T-helper 2 cell treated with Interferon-gamma antibody and Interleukin-4, amounts not matched to agents 100 ng/mL and 5 ng/mL, for 36 hours (primary cell): ENCODE data around the gene L3HYPDH. TPM values are rescaled to one million over a fixed set of nuclear protein-coding genes. Genes with fewer than 3 reads are reported as not detected.

Experiments
- intact Hi-C: fragments of 100-400 bp; cut with micrococcal nuclease; formaldehyde crosslinking; loops from one replicate; pipeline ENCODE4 v1.15.1; 2023
- total RNA-seq: library from RNA; stranded (reverse); gene quantifications from 2 replicates; pipeline ENCODE4 v1.2.3, GENCODE V29; 2022

Gene L3HYPDH
- total RNA-seq, result 12.4 and 15.2 TPM in 2 replicates

GRCh38 chr14:59483819-59484638, at the start of gene L3HYPDH, which contains the start of gene JKAMP:
Gene L3HYPDH, minus strand, starts transcription at chr14:59484408. Its CDS starts 92 bp downstream, at chr14:59484316.
Gene JKAMP, plus strand, starts transcription at chr14:59484517. Its CDS starts 73 bp downstream, at chr14:59484590.
- intact Hi-C loops, result loop anchor here (1.0 to 10.0 kb wide), 11 partner anchors 19 to 1801 kb away; partner anchors contain the start of genes ARID4A, CCDC175, DAAM1 and DACT1

GRCh38 chr14:59532419-59532818, 48.2 kb upstream of the L3HYPDH start:
- intact Hi-C loops, result no loop called here

- intact Hi-C loops, result no loop called here
Measured at GRCh38 chr14:59530349-59530748, 46.1 kb upstream of the L3HYPDH start.

GRCh38 chr14:59529189-59529588, 45.0 kb upstream of the L3HYPDH start:
- intact Hi-C loops, result no loop called here

GRCh38 chr14:59520224-59520623, 36.0 kb upstream of the L3HYPDH start:
- intact Hi-C loops, result no loop called here

- intact Hi-C loops, result loop anchor here (1.0 kb wide), 1 partner anchor 64 kb away; the partner anchor contains the start of gene CCDC175
Measured at GRCh38 chr14:59511916-59512575, 27.8 kb upstream of the L3HYPDH start.

- intact Hi-C loops, result no loop called here
Measured at GRCh38 chr14:59510966-59511365, 26.8 kb upstream of the L3HYPDH start.

GRCh38 chr14:59510001-59510400, 25.8 kb upstream of the L3HYPDH start:
- intact Hi-C loops, result no loop called here

- intact Hi-C loops, result loop anchor here (10.0 kb wide), 1 partner anchor 676 kb away; no protein-coding TSS in a partner anchor
Measured at GRCh38 chr14:59509101-59509500, 24.9 kb upstream of the L3HYPDH start.

GRCh38 chr14:59507752-59508103, 23.5 kb upstream of the L3HYPDH start:
- intact Hi-C loops, result loop anchor here (2.0 to 10.0 kb wide), 2 partner anchors 69 to 677 kb away; partner anchors contain the start of gene CCDC175

GRCh38 chr14:59507063-59507751, 23.0 kb upstream of the L3HYPDH start:
- intact Hi-C loops, result loop anchor here (2.0 to 10.0 kb wide), 2 partner anchors 70 to 678 kb away; partner anchors contain the start of gene CCDC175

- intact Hi-C loops, result loop anchor here (10.0 kb wide), 1 partner anchor 682 kb away; no protein-coding TSS in a partner anchor
Measured at GRCh38 chr14:59503256-59503655, 19.0 kb upstream of the L3HYPDH start.

GRCh38 chr14:59500732-59501131, 16.5 kb upstream of the L3HYPDH start:
- intact Hi-C loops, result loop anchor here (10.0 kb wide), 1 partner anchor 684 kb away; no protein-coding TSS in a partner anchor

- intact Hi-C loops, result no loop called here
Measured at GRCh38 chr14:59492384-59492783, 8.2 kb upstream of the L3HYPDH start.

GRCh38 chr14:59490756-59491155, 6.5 kb upstream of the L3HYPDH start:
- intact Hi-C loops, result no loop called here

GRCh38 chr14:59484639-59485175, 499 bp upstream of the L3HYPDH start:
- intact Hi-C loops, result loop anchor here (1.0 to 10.0 kb wide), 11 partner anchors 19 to 1800 kb away; partner anchors contain the start of genes ARID4A, CCDC175, DAAM1 and DACT1

GRCh38 chr14:59483363-59483762, 845 bp downstream of the L3HYPDH start:
- intact Hi-C loops, result loop anchor here (5.0 to 10.0 kb wide), 5 partner anchors 94 to 1801 kb away; partner anchors contain the start of genes ARID4A, CCDC175, DACT1 and DHRS7

- intact Hi-C loops, result loop anchor here (5.0 to 10.0 kb wide), 5 partner anchors 95 to 1802 kb away; partner anchors contain the start of genes ARID4A, CCDC175, DACT1 and DHRS7
Measured at GRCh38 chr14:59482541-59483331, 1.5 kb downstream of the L3HYPDH start.

- intact Hi-C loops, result loop anchor here (5.0 to 10.0 kb wide), 5 partner anchors 95 to 1803 kb away; partner anchors contain the start of genes ARID4A, CCDC175, DACT1 and DHRS7
Measured at GRCh38 chr14:59481871-59482540, 2.2 kb downstream of the L3HYPDH start.
